ENCODE measurements around the gene POT1.

The POT1 gene

DNA sequence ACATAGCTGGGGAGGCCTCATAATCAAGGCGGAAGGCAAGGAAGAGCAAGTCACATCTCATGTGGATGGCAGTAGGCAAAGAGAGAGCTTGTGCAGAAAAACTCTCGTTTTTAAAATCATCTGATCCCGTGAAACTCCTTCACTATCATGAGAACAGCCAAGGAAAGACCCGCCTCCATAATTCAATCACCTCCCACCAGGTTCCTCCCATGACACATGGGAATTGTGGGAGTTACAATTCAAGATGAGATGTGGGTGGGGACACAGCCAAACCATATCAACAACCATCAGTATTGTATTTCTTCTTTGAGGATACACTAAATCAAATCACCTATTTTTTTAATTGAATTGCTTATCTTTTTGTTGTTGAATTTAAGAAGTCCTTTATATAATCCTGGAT, 16.7 kb downstream of the POT1 start:
- DNase-seq (ENCODE audit: low spot score), result no peak

DNA sequence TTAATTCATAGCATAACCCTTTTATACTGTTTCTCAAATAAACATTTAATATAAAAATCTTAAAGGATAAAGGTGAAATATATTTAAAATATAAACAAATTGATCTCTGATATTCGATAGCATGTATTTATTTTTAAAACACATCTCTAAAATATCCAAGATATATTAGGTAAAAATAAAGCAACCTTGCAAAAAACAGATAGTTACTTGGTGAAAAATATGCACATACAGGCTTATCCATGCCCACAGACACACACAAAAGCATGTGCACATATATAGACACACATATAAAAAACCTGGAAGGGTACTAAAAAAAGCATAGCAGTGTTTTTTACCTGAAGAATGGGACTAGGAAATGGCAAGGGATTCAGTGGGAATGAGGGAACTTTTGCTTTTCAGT, 19.8 kb downstream of the POT1 start:
- no peak for DNase-seq (ENCODE audit: low spot score)

DNA sequence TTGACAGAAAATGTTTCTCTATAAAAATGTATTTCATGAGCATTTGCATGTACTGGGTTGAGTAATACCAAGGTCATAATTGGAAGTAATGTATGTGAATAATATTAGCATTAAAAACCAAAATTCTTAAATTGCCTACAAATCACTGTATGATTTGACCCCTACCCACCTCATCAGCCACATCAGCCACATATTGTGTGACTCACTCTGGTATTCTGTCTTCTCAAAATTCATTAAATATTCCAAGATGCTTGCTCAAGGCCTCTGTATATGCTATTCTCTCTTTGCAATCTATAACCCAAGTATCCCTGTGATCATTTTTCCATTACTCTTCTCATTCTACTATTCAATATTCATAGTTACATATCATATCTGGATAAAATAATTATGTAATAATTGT, 21.4 kb downstream of the POT1 start:
- DNase-seq (ENCODE audit: low spot score), result no peak

DNA sequence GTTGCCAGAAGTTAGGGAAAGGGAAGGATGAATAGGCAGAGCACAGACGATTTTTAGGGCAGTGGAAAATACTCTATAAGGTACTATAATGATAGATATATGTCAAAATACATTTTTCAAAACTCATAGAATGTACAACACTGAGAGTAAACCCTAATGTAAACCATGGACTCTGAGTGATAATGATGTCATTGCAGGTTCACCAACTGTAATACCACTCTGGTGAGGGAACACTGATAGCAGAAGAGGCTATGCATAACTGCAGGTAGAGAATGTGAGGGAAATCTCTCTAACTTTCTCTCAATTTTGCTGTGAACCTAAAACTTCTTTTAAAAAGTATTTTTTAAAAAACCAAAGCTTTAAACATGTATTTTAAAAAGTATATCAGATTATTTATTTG, 22.1 kb downstream of the POT1 start:
- DNase-seq (ENCODE audit: low spot score), result no peak

DNA sequence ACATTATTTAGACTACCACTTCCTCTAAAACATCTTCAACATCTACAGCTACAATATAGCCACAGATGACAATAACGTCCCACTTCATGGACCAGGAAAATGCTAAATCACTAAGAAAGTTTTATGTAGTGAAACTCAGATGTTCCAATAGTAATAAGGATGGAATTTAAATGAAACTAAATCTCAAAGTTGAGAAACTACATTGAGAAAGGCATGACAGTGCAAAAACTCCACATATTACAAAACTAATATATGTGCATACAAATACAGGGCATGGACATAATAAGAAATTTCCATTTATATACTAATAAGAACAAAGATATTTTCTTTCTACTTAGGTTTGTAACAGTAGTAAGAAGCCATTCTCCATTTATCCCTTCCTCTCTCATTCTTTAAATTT, 31.1 kb downstream of the POT1 start:
- DNase-seq (ENCODE audit: low spot score), result no peak

DNA sequence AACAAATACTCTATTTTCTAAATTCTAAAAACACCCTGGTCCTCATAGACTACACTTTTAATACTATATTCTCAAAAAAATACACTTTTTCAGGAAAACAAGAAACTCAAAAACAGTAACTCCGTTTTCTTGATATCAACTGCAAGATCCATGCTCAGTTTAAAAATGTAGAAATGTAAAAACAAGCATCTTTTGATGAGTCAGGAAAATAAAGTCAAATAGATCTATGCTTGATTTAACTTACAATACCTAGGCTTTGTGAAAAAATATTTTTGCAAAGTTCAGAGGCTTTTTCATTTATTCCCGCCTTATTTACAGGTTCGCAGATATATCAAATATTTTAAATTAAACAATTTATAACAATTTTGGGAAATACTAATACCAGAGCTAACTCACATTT, 33.6 kb downstream of the POT1 start:
- no peak for DNase-seq (ENCODE audit: low spot score)

DNA sequence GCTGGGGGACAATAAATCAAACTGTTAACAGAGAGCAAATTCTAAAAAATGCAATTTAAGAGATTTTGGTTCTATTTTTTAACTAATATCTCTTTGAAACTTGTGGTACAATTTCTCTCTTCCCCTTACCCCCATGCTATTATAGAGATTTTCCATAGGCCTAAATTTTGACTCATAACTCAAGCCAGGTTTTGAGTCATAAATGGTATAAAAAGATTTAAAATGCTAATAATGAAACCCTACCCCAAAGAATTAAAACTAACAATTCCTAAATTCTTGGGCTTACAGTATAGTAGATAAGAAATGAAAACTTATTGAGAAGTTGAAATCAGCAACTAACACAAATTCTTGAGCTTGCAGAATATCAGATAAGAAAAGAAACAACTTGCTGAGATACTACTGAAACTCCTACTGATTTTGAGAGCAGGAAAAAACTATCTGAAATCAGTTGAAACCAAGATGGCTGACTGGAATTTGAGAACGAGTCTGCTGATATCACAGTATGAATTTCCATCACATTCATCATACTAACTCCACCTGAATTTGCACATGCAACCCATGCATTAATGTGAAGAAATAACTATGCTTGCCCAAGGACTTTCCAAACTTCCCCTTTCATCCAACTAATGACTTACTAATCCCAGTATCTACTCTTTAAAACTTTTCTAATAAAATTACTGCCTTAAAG, 36.3 kb downstream of the POT1 start:
- no peak for DNase-seq (ENCODE audit: low spot score)

DNA sequence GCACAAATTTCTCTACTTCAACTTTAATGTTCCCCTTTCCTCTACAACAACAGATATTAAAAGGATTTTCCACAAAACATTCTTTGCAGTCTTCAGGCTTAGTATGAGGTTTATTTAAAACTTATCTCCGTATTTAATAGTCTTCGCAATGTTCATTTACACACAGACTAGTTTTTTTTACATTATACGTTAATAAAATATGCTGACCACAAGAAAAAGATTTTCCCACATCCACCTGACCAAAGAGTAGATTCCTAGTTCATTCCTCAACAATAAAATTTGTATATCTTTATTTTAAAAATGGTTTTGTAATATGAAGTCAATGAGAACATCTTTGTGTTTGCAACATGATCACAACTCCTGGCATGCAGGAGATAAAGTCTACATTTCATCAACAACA, 42.4 kb downstream of the POT1 start:
- DNase-seq (ENCODE audit: low spot score), result no peak

DNA sequence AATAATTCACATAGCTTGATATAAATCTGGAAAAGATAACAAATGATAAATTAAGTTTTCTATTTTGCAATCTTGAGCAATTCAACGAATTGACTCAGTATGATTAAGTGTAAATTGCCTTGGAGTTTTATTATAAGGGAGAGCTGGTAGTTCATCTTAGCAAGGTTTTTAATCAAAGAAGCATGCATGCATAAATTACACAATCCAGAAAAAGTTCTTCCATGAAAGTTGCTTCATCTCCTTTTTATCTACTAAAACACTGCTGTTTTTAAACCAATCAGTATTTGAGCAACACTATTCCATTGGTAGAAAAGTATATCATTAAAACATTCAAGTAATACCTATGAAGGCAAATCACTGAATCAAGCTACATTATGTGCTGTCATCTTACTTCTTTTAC, 47.6 kb downstream of the POT1 start:
- no peak for DNase-seq (ENCODE audit: low spot score)

DNA sequence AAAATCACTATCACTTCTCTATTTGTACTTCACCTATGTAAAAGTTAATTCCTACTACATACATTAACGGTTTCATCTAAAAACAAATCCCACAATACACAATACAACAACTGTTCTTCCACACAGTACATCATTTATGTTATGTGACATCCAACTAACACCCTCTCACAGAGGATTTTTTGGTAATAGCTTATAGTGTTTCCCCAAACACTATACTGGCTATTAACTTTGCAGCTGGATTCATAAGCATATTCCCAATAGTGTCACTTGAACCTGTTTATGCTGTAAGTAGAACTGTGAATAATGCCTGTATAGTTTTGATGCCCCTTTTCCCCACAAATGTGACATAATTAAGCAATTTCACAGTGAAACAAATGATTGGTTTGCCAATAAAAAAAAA, 49.9 kb downstream of the POT1 start:
- DNase-seq (ENCODE audit: low spot score), result no peak

DNA sequence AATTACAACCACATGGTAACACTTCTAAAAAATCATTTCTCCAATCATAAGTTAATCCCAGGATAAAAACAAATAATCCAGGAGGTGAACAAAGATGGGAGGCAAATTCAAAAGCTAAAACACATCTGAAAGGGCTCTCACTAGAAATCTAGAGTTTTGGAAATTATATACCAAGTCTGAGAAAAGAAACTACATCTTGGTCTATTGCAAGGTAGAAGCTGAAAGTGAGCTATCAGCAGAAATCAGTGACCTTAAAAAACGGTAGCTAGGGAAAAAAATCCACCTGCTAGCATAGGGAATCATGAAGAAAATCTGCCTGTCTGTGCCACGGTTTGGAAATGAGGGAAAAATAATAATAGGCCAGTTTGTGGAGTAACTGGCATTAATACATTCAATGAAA, 50.5 kb downstream of the POT1 start:
- DNase-seq (ENCODE audit: low spot score), result no peak

DNA sequence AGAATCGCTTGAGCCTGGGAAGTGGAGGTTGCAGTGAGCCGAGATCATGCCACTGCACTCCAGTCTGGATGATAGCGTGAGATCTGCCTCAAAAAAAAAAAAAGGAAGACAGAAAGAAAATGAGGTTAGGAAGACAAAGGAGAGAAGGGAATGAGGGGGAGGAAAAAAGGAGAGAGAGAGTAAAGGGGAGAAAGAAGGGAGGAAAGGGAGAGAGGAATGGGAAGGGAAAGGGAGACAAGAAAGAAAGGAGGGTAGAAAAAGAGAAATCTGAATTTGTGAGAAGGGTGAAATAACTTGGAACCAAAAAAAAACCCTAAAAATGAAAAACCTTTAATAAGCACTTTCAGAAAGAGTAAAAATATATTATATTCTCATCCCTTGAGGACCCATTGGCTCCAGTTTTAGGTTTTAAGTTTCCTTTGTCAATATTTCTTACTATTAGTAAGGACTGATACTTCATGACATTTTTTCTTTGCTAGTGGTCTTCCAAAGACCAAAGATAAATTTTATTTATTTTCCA, 54.9 kb downstream of the POT1 start:
- DNase-seq (ENCODE audit: low spot score), result no peak

DNA sequence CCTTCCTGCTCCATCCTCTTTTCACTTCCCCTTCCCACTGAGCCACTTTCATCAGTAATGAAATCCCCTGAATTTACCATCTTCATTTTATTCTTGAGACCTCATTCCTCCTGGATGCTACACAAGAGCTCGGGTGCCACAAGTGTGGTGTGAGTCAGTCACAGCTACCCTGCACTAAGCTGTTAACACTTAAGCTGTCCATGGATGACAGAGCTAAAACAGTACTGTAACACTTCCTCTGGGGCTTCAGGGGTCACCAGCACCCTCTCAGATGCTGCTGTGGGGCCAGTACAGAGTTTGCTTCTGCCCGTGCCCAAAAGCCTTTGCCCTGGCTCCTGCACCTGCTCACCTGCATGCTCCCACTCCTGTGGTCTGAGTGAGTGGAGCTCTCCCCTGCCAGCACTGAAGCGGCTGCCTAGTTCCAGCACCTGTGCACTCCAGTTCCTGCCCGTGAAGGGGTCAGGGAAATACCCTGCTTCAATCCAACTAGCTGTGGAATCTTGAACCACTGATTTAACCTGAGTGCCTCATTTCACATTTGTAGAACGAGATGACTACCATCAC, 71.9 kb downstream of the POT1 start:
- peak; percentile 9 for DNase-seq (ENCODE audit: low spot score)

DNA sequence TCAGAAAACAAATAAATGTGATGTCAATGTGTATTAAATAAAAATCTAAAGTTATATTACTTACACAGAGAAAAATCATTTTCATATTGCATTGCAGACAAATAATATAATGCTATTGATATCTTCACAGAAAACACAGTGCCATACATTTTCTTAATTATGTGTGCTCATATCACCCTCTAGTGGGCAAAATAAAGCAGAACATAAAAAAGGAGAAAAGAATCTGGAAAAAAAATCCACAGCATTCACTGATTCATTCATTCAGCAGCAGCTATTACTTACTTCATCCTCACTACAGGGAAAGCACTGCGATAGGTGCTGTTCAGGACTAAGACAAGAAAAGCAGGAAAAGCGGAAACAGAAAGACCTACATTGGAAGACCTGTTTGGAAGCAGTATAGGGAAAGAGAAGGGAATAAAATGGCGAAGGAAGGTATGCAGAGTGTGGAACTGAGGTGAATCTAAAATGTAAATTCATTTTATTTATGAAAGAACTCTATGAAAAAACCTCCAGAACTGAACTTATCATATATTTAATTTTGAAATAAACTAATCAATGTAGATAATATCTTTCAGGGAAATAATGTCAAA, 73.2 kb downstream of the POT1 start:
- DNase-seq (ENCODE audit: low spot score), result peak; percentile 81

DNA sequence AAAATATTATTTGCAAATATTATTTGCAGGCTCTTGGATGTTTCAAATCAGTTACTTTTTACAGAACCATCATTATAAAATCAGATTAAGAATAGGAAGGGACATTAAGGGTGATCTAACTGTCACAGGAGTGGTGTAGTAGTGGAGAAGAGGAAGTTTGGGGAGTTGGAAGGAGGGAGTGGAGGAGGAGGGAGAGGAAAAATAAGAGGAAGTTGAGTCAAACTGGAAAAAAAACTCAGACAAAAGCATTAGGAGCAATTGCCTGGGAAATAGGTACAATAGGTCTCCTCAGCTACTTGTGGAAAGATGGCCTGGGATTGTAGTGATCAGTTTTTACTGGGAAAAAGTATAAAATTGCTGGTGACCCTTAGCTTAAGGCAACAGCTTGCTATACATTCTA, 86.3 kb downstream of the POT1 start:
- DNase-seq (ENCODE audit: low spot score), result no peak

DNA sequence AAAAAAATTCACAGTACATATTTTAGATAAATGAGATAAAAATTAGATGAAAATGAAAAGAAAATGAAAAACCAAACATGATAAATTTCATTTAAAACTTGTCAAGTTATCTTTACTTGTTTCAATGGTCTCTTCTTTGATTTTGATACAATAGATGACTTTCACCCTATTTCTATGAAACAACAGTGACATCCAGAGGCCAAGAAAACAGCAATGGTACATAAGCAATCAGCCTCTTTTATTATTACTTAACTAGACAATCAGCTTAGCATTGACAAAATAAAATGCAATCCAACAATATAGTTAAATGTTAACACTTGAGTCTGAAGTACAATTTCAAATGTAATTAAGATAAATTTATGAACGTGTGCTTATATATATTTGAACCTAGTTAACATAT, 89.2 kb downstream of the POT1 start:
- peak; percentile 26 for DNase-seq (ENCODE audit: low spot score)

DNA sequence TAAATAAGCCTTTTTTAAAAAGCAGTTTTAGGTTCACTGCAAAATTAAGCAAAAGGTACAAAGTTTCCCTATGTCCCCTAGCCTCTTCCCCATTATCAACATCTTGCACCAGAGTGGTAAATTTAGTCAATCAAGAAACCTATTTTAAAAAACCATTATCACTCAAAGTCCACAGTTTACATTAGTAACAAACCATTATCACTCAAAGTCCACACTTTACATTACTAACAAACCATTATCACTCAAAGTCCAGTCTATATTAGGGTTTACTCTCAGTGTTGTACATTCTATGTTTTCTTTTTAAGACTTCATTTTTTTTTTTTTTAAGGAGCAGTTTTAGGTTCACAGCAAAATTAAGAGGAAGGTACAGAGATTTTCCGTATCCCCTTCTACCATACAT, 89.9 kb downstream of the POT1 start:
- no peak for DNase-seq (ENCODE audit: low spot score)

DNA sequence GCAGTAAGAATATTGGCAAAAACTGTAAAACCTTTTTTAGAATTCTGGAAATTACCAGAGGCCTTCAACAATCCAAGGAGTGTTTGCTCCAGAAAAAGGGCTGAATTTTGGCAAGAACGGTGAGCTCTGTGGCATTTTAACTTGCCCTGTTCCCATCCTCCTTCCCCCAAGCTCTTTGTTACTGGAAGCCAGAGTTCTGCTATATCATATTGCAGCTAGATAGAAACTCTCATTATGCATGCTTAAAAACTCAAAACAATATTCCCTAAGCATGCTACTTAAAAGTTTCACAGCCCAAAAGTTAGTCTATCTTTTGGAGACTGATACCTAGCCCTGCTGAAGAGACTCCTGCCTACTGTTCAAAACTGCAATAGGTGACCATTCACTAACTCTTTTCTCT, 93.5 kb downstream of the POT1 start:
- DNase-seq (ENCODE audit: low spot score), result no peak

DNA sequence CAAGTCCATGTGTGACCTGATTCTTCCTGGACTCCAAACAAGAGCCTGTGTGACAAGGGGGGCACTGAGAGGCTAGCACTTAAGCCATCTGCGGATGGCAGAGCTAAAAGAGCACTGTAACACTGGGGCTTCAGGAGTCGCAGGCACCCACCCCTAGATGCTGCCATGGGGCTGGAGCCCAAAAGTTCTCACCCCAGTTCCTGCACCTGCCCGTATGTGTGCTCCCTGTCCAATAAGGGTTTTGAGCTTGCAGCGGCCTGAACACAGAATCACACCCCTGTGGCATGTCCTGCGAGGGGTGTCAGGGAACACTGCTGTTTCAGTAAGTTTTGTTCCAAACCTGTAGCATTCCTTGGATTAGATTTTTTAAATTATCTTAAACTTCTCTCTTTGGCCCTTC, 110.8 kb downstream of the POT1 start:
- DNase-seq (ENCODE audit: low spot score), result no peak

DNA sequence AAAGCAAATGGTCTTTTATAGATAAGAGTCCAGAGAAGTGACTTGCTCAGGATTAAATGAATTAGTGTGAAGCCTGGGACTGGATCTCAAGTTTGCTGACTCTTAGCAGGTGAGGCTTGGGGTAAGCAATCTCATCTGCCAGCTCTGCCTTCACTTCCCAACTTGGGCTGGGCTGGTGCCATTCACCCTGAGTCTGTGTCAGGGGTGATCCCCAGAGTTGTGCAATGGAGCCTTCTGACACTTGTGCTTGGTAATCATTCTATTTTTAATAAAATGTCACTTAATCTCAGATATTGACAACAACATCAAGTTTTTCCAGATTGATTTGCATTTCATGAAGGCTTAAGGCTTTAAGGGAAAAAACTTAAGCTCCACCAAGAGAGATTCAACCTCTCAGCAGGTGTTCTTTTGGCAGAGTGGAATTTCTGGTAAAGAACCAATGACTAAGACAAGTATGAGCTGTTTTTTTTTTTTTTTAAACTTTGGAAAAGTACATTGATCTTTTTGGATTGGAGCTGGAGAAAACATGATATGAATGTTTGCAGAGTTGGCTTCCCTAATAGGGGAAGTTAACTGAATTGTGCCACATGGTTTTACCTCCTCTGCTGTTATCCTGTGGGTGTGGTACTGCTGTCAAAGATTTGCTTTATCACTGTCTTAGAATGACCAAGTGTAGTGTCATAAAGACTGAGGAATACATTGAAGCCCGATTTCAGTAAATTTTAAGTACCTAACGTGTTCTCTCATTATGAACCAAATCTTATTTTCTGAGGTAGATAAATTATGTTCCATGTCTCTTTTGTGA, 115.4 kb downstream of the POT1 start:
- peak; percentile 18 for DNase-seq (ENCODE audit: low spot score)

DNA sequence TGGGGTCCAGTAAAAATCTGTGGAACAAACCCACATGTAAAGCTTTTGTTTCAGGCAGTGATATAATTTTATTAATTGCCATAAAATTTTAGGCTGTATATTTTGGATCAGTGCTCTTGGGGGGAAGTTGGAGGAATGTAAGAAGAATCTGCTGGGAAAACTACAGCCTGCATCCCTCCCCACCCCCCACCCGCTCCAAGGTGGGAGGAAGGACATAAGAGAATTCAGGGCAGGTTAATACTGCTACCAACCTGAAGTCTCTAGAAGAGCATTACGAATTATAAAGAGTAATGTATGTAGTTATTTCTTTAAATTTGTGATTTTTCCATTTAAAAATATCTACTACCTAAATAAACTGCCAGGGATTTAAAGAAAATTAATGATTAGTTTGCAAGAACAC, 116.9 kb downstream of the POT1 start:
- DNase-seq (ENCODE audit: low spot score), result no peak

DNA sequence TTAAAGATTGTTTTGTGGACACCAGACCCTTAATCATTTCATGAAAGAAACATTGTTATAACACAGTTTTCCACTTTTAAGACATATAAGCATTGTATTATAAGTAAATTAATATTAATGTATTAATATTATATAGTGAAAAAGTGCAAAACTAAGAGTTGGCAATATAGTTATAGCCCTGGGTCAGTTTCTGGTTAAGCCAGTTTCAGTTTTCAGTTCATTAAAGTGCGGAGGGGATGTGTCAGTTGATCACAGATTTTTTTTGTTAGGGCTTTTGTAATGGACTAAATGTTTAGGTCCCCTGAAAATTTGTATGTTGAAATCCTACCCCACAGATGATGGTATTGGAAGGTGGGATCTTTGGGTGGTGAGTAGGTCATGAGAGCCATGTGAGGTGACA, 118.3 kb downstream of the POT1 start:
- DNase-seq (ENCODE audit: low spot score), result no peak

DNA sequence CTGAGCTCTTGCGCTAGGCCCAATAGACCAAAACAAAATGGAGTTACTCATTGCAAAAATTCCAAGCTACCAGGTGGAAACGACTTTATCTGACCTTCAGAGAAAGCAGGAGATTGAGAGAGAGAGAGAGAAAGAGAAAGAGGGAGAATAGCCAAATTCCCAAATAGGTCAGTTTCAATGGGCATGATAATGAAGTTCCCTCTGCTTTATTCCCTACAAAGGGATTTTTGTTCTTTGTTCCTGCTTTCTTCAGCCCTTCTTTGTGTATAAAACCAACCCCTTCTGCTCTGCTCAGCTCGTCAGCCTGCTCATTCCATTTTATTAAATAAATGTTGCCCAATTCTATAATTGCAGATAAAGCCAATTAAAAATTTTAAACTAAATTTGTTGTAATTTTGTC, 119.0 kb downstream of the POT1 start:
- DNase-seq (ENCODE audit: low spot score), result no peak

Measured in RKO (cell line).